Measurements from ENCODE around the gene GPR137B.

DNA sequence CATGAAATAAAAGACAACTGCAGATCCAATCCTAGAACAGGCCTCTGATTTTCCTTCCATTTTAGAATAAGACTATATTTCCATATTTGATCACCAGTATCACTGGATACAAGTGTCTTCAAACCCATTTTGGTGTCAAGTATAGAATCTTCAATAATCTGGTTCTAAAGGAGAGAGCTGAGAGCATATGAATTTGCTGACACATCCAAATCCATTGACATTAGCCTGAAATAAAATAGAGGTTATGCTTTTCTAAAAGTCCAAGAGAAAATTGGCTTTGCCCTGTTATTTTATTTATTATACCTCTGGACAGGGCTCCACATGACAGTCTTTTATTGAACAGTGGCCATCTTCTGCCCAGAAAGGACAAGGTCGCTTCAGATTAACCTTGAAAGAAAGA lies 110.8 kb downstream of the GPR137B start:
- TF ChIP-seq EP300 (IDR thresholded peaks at IDR 0.05; ENCODE audit: low read length) (no peak), ZNF12 (CRISPR knock-in tag; IDR thresholded peaks at IDR 0.05) (no peak), CXXC5 (CRISPR knock-in tag; IDR thresholded peaks at IDR 0.05) (no peak), MCM3 (IDR thresholded peaks at IDR 0.05) (no peak), FOXM1 (IDR thresholded peaks at IDR 0.05; ENCODE audit: low read depth) (no peak), FOXM1 (CRISPR knock-in tag; IDR thresholded peaks at IDR 0.05; ENCODE audit: low read depth) (no peak), NCOA2 (IDR thresholded peaks at IDR 0.05; ENCODE audit: partially characterized antibody in 2 of 2) (no peak), SMAD1 (IDR thresholded peaks at IDR 0.05; ENCODE audit: low read depth, low read length, partially characterized antibody) (no peak), ZNF263 (CRISPR knock-in tag; IDR thresholded peaks at IDR 0.05; ENCODE audit: borderline replicate concordance) (no peak), NFIC (IDR thresholded peaks at IDR 0.05) (no peak), ZNF766 (CRISPR knock-in tag; conservative IDR thresholded peaks at IDR 0.05) (no peak)
- TF ChIP-seq, protein P1, sequence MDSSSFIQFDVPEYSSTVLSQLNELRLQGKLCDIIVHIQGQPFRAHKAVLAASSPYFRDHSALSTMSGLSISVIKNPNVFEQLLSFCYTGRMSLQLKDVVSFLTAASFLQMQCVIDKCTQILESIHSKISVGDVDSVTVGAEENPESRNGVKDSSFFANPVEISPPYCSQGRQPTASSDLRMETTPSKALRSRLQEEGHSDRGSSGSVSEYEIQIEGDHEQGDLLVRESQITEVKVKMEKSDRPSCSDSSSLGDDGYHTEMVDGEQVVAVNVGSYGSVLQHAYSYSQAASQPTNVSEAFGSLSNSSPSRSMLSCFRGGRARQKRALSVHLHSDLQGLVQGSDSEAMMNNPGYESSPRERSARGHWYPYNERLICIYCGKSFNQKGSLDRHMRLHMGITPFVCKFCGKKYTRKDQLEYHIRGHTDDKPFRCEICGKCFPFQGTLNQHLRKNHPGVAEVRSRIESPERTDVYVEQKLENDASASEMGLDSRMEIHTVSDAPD (CRISPR knock-in tag; IDR thresholded peaks at IDR 0.05): no peak

Data from K562 (cell line).